Nephron progenitor cell (in vitro differentiated cells): ENCODE results near the gene LIFR.

Experiments
- DNase-seq: peaks from one replicate; pipeline ENCODE4 v3.0.0; 2021
- H3K27ac Mint-ChIP-seq: 2 replicates; pipeline ENCODE4 v1.8.0; 2021; ENCODE audit warnings: mild to moderate bottlenecking, moderate library complexity, mixed read lengths
- H3K27me3 Mint-ChIP-seq: 2 replicates; pipeline ENCODE4 v1.8.0; 2021; ENCODE audit warnings: mild to moderate bottlenecking, low read depth, mixed read lengths; ENCODE audit not compliant: poor library complexity
- H3K36me3 Mint-ChIP-seq: 2 replicates; pipeline ENCODE4 v1.8.0; 2021; ENCODE audit warnings: low read depth, mixed read lengths
- H3K4me1 Mint-ChIP-seq: 2 replicates; pipeline ENCODE4 v1.8.0; 2021; ENCODE audit warnings: mixed read lengths
- H3K4me3 Mint-ChIP-seq: 2 replicates; pipeline ENCODE4 v1.8.0; 2021; ENCODE audit warnings: mild to moderate bottlenecking, moderate library complexity, mixed read lengths
- H3K9me3 Mint-ChIP-seq: 2 replicates; pipeline ENCODE4 v1.8.0; 2021; ENCODE audit warnings: mild to moderate bottlenecking, moderate library complexity, mixed read lengths
- TF ChIP-seq, protein P1 (sequence below): fragments of 200-600 bp; sonication (generic); IDR thresholded peaks from 2 replicates; pipeline ENCODE4 v1.5.0; 2021; ENCODE audit warnings: antibody characterized with exemption

Gene LIFR

DNA sequence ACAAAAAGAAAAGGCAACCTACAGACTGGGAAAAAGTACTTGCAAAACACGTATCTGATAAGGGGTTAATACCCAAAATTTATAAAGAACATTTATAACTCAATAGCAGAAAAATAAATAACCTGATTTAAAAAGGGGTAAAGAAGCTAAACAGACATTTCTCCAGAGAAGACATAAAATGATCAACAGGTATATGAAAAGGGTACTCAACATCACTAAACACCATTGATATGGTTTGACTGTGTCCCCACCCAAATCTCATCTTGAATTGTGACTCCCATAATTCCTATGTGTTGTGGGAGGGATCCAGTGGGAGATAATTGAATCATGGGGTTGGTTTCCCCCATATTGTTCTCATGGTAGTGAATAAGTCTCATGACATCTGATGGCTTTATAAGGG is 27.1 kb upstream of the LIFR start:
- H3K4me3 Mint-ChIP-seq: no peak overlapping the region
- TF ChIP-seq, protein P1, sequence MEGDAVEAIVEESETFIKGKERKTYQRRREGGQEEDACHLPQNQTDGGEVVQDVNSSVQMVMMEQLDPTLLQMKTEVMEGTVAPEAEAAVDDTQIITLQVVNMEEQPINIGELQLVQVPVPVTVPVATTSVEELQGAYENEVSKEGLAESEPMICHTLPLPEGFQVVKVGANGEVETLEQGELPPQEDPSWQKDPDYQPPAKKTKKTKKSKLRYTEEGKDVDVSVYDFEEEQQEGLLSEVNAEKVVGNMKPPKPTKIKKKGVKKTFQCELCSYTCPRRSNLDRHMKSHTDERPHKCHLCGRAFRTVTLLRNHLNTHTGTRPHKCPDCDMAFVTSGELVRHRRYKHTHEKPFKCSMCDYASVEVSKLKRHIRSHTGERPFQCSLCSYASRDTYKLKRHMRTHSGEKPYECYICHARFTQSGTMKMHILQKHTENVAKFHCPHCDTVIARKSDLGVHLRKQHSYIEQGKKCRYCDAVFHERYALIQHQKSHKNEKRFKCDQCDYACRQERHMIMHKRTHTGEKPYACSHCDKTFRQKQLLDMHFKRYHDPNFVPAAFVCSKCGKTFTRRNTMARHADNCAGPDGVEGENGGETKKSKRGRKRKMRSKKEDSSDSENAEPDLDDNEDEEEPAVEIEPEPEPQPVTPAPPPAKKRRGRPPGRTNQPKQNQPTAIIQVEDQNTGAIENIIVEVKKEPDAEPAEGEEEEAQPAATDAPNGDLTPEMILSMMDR: no peak
- peaks cover 5% of the 10 kb centered on the region for H3K4me1 Mint-ChIP-seq
- peaks cover 12% of the 10 kb centered on the region for H3K27me3 Mint-ChIP-seq
- no peak for DNase-seq
- no peaks in the 10 kb centered on the region for H3K36me3 Mint-ChIP-seq
- no peak overlapping the region for H3K27ac Mint-ChIP-seq
- H3K9me3 Mint-ChIP-seq: no peaks in the 10 kb centered on the region

- TF ChIP-seq, protein P1: no peak
- peaks cover 5% of the 10 kb centered on the region for H3K4me1 Mint-ChIP-seq
- H3K9me3 Mint-ChIP-seq: no peaks in the 10 kb centered on the region
- no peaks in the 10 kb centered on the region for H3K36me3 Mint-ChIP-seq
- H3K27ac Mint-ChIP-seq: no peak overlapping the region
- peaks cover 12% of the 10 kb centered on the region for H3K27me3 Mint-ChIP-seq
- no peak overlapping the region for H3K4me3 Mint-ChIP-seq
- DNase-seq: no peak
Measured at GRCh38 chr5:38582975-38583319, 26.5 kb upstream of the LIFR start.

DNA sequence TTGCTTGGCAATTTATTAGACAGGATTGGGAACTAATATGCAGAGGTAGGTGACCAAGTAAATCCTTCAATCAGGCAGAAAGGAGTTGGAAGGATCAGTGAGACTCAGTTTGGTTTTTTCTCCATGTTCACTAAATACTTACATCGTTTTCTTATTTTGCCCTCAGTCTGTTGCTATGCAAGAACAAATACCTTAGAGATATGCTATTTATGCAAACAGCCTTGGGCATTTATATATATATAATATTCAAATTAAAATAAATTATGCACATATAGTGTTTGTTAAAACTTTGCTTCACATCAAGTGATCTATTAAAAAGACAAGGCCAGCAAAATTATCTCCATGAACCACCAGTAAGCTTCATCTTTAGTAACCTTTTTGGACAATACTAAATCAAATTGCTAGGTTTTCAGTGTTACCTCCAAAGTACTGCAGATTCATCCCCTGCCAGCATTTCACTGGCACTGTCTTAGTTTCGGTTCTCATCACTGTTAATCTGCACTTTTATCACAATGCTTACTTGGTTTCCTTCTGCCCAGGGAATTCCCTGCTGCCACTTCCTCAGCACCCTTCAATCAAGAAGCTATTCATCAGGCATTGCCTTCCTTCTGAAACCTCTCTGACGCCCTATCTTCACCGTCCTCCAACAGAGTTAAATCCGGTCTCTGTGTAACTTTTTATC is 26.0 kb upstream of the LIFR start:
- Mint-ChIP-seq H3K36me3 (no peaks in the 10 kb centered on the region), H3K27me3 (peaks cover 12% of the 10 kb centered on the region), H3K4me3 (no peak overlapping the region), H3K27ac (no peak overlapping the region), H3K9me3 (no peaks in the 10 kb centered on the region), H3K4me1 (peaks cover 7% of the 10 kb centered on the region)
- DNase-seq: no peak
- TF ChIP-seq, protein P1: no peak

- Mint-ChIP-seq H3K4me3 (no peak overlapping the region), H3K4me1 (peaks cover 14% of the 10 kb centered on the region), H3K9me3 (no peaks in the 10 kb centered on the region), H3K27ac (no peak overlapping the region), H3K27me3 (peaks cover 12% of the 10 kb centered on the region), H3K36me3 (no peaks in the 10 kb centered on the region)
- TF ChIP-seq, protein P1: no peak
- DNase-seq: no peak
Measured at GRCh38 chr5:38581597-38581996, 25.2 kb upstream of the LIFR start.

DNA sequence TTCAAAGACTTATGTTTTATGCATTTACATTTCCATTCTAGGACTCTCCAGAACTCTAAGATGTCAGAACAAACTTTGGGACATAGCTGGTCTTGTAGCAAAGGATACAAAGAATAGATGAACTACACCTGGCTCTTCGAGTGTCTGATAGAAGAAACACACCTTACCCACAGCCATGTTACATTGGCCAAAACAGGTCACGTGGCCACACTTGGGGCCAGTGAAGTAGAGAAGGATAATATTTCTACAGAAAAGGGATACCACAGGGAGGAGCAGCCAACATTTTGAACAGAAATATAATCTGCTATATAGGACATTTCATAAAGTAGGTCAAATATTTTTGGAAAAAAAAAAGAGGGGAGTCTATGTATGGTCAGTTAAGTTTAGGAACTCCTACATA is 22.7 kb upstream of the LIFR start:
- Mint-ChIP-seq H3K36me3 (no peaks in the 10 kb centered on the region), H3K4me1 (peaks cover 28% of the 10 kb centered on the region), H3K4me3 (no peak overlapping the region), H3K27ac (no peak overlapping the region), H3K9me3 (no peaks in the 10 kb centered on the region), H3K27me3 (peaks cover 12% of the 10 kb centered on the region)
- DNase-seq: no peak
- TF ChIP-seq, protein P1: no peak

DNA sequence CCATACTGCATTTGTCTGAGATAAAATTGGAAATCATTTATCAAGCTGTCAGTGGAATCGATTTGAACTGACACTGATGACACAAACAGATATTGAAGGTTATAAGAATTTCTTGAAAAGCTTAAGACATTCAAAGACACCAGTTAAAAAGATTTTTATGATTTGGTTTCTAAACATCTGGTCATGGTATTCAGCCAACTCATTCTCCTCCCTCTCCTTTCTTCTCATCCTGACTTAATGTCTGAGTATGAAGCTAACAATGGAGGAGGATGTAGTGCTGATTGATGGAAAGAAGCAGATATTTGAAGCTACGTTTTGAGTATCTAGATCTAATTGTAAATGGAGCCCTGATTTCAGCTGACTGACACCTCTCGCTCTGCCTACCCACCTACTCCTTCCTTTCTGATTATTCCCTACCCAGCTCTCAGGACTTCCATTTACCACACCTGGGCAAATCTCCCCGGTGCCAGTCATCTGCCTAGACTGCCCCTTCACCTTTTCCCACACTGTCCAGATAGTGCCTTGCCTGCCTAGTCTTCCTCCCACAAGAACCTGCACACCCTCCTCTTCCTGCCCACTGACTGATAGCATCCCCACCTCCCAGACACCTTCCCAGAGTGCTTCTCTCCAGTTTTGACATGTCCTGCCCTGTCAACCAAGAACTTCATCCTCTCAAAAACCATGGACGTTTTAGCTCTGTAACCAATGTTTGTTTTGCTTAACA is 20.7 kb upstream of the LIFR start:
- H3K9me3 Mint-ChIP-seq: no peaks in the 10 kb centered on the region
- TF ChIP-seq, protein P1: no peak
- peaks cover 23% of the 10 kb centered on the region for H3K4me1 Mint-ChIP-seq
- no peak overlapping the region for H3K27ac Mint-ChIP-seq
- no peaks in the 10 kb centered on the region for H3K36me3 Mint-ChIP-seq
- DNase-seq: no peak
- H3K27me3 Mint-ChIP-seq: peaks cover 8% of the 10 kb centered on the region
- H3K4me3 Mint-ChIP-seq: no peak overlapping the region
